Measurements from ENCODE around the gene OPRPN.

GRCh38 chr4:70367813-70368212 is 29.9 kb upstream of the OPRPN start:
- TF ChIP-seq POLR2A (IDR thresholded peaks at IDR 0.05; ENCODE audit: low read depth, low read length) (no peak), POLR2AphosphoS5 (IDR thresholded peaks at IDR 0.05; ENCODE audit: low read depth, low read length) (no peak), TAF1 (IDR thresholded peaks at IDR 0.05; ENCODE audit: borderline replicate concordance, low read depth, low read length) (no peak)
